Adrenal gland (tissue), 12 donors: ENCODE data around the gene RAD51B. TPM values are rescaled to one million over a fixed set of nuclear protein-coding genes. Genes with fewer than 3 reads are reported as not detected.

Source experiments
- DNase-seq, 7 donors: peaks; one replicate each; pipeline ENCODE4 v3.0.0-alpha.2; 2019 to 2020
- H3K27ac ChIP-seq, 5 donors: fragments of 200-600 bp; sonication (generic) in 4 of 5; 1 replicate in 3 of 5; 2 replicates in 2 of 5; pipeline versions ENCODE4 v1.5.1 to v1.8.0; 2016 to 2020; ENCODE audit warnings: mild to moderate bottlenecking in 1 of 5
- H3K27me3 ChIP-seq: fragments of 200-600 bp; 2 replicates; pipeline ENCODE4 v1.8.0; 2021
- H3K36me3 ChIP-seq, 2 donors: fragments of 200-600 bp; replicated peaks in 1 of 2; 1 replicate in 1 of 2; 2 replicates in 1 of 2; pipeline versions ENCODE4 v1.5.1 to v1.8.0; 2018 to 2022
- H3K4me1 ChIP-seq, 2 donors: fragments of 200-600 bp; replicated peaks in 1 of 2; 1 replicate in 1 of 2; 2 replicates in 1 of 2; pipeline versions ENCODE4 v1.5.1 to v1.8.0; 2018 to 2021
- H3K4me3 ChIP-seq, 4 donors: fragments of 200-600 bp; sonication (generic) in 3 of 4; one replicate each; pipeline ENCODE4 v1.5.1; 2016 to 2018
- H3K9me3 ChIP-seq, 3 donors: fragments of 200-600 bp; sonication (generic) in 1 of 3; replicated peaks in 1 of 3; 1 replicate in 2 of 3; 2 replicates in 1 of 3; pipeline versions ENCODE4 v1.5.1 to v1.8.0; 2016 to 2021
- CTCF ChIP-seq, 6 experiments: fragments of 450-650 bp in 4 of 6; fragments of 200-600 bp in 2 of 6; sonication (generic) in 1 of 6; IDR thresholded peaks; 1 replicate in 5 of 6; 2 replicates in 1 of 6; pipeline versions ENCODE4 v1.5.1 to v1.8.0; 2016 to 2021; ENCODE audit warnings: antibody characterized with exemption in 6 of 6, mild to moderate bottlenecking in 2 of 6, moderate library complexity in 1 of 6
- POLR2A ChIP-seq, 2 donors: fragments of 450-650 bp; IDR thresholded peaks; one replicate each; pipeline ENCODE4 v1.6.1; 2017; ENCODE audit warnings: antibody characterized with exemption in 2 of 2, mild to moderate bottlenecking in 2 of 2, moderate library complexity in 1 of 2
- WGBS, 4 donors: extraction: QIAGEN DNeasy Blood & Tissue Kit in 2 of 4; methylation state at CpG; one replicate each; pipeline versions ENCODE4 v1.1.5 to v1.1.7; 2013 to 2017; 5-methylcytosine and 5-hydroxymethylcytosine counted together
- intact Hi-C, 2 donors: fragments of 100-400 bp; cut with DNase I; formaldehyde crosslinking; loops; one replicate each; pipeline versions ENCODE4 v1.14.1 to v1.15.0; 2022 to 2023
- polyA plus RNA-seq, 3 donors: library from polyadenylated mRNA; stranded (reverse); fragments of 200-250 nt in 2 of 3; fragments of 350-450 nt in 1 of 3; fragmentation: Illumina TruSeq in 1 of 3; extraction: RNeasy Lipid Tissue Mini Kit (QIAGEN cat#74804) in 1 of 3; gene quantifications; one replicate each; pipeline ENCODE4 v1.2.3, GENCODE V29; 2013 to 2014
- total RNA-seq, 9 donors: library from RNA; depleted of rRNA in 4 of 9; stranded (reverse); fragments of >200 nt in 4 of 9; fragments of 120-200 nt in 1 of 9; fragmentation: NEBNext Ultra II Directional in 1 of 9; extraction: Animal tissue kit (Norgen Biotek cat#: 25700) in 1 of 9; gene quantifications; one replicate each; pipeline versions ENCODE4 v1.1.0 to v1.2.4, GENCODE V29; 2013 to 2023
- donor health status: healthy with polysubstance abuse.
- donor health status: Bipolar disorder and iron deficiency.
- donor health status: DM: yes; HTN: yes; CAD: no.
- donor health status: DM: no; HTN: no; CAD: no.
- donor health status: DM: no; HTN: no; CAD: no.
- donor health status: DM: yes; HTN: yes; CAD: no.

RAD51B gene
- total and polyA plus RNA-seq, 12 donors, result 2.3 to 24.6 (median 12.4) TPM

- no peak for DNase-seq
- intact Hi-C loops, result no loop called here
- no peak for TF ChIP-seq POLR2A (IDR thresholded peaks at IDR 0.05)
- no peak for TF ChIP-seq CTCF (IDR thresholded peaks at IDR 0.05)
- WGBS, 4 donors, result 85 to 98% (median 92%) methylated on average over 2 to 4 of the region's 4 CpGs
- H3K4me3 ChIP-seq, result no peak overlapping the region
- peak overlapping the region in 2 of 5 donors; percentile 77 to 80 for H3K27ac ChIP-seq
- no peaks in the 10 kb centered on the region for H3K9me3 ChIP-seq
- no peaks in the 10 kb centered on the region for H3K36me3 ChIP-seq
- peaks cover 0 to 14% of the 10 kb centered on the region in 2 donors for H3K4me1 ChIP-seq
- no peaks in the 10 kb centered on the region for H3K27me3 ChIP-seq
Measured at GRCh38 chr14:68608574-68608962, 789.0 kb downstream of the RAD51B start.

GRCh38 chr14:68609012-68609411 lies 789.4 kb downstream of the RAD51B start:
- H3K36me3 ChIP-seq, result no peaks in the 10 kb centered on the region
- DNase-seq, result no peak
- no peak overlapping the region for H3K4me3 ChIP-seq
- intact Hi-C loops, result no loop called here
- WGBS, 4 donors, result 88 to 95% (median 94%) methylated on average over 7 of the region's 7 CpGs
- H3K27ac ChIP-seq, result no peak overlapping the region
- H3K4me1 ChIP-seq, result peaks cover 0 to 14% of the 10 kb centered on the region in 2 donors
- H3K27me3 ChIP-seq, result no peaks in the 10 kb centered on the region
- no peak for TF ChIP-seq CTCF (IDR thresholded peaks at IDR 0.05)
- TF ChIP-seq POLR2A (IDR thresholded peaks at IDR 0.05), result no peak
- no peaks in the 10 kb centered on the region for H3K9me3 ChIP-seq

GRCh38 chr14:68610251-68610793 lies 790.7 kb downstream of the RAD51B start:
- intact Hi-C loops, result no loop called here
- peaks cover 0 to under 1% (median 0%) of the 10 kb centered on the region in 3 donors for H3K9me3 ChIP-seq
- H3K36me3 ChIP-seq, result no peaks in the 10 kb centered on the region
- no peak overlapping the region for H3K4me3 ChIP-seq
- no peak for TF ChIP-seq CTCF (IDR thresholded peaks at IDR 0.05)
- no peak for TF ChIP-seq POLR2A (IDR thresholded peaks at IDR 0.05)
- no peak overlapping the region for H3K27ac ChIP-seq
- 93 to 97% (median 95%) methylated on average over 8 of the region's 8 CpGs for WGBS, 4 donors
- DNase-seq, result no peak
- H3K27me3 ChIP-seq, result no peaks in the 10 kb centered on the region
- peaks cover 0 to 14% of the 10 kb centered on the region in 2 donors for H3K4me1 ChIP-seq

- DNase-seq, result no peak
Measured at GRCh38 chr14:68611599-68611998, 792.0 kb downstream of the RAD51B start.

More at GRCh38 chr14:68611599-68611998, 792.0 kb downstream of the RAD51B start:
- H3K9me3 ChIP-seq, result peaks cover under 1 to 11% (median 5%) of the 10 kb centered on the region in 3 donors
- H3K4me3 ChIP-seq, result no peak overlapping the region
- H3K27ac ChIP-seq, result peak overlapping the region in 3 of 5 donors; percentile 19 to 69 (median 52)
- peaks cover 0 to 14% of the 10 kb centered on the region in 2 donors for H3K4me1 ChIP-seq
- no peaks in the 10 kb centered on the region for H3K27me3 ChIP-seq
- intact Hi-C loops, result no loop called here
- TF ChIP-seq POLR2A (IDR thresholded peaks at IDR 0.05), result no peak
- TF ChIP-seq CTCF (IDR thresholded peaks at IDR 0.05), result no peak
- WGBS, 4 donors, result 77 to 86% (median 82%) methylated on average over 4 of the region's 4 CpGs
- H3K36me3 ChIP-seq, result no peaks in the 10 kb centered on the region
